Measurements from ENCODE around the gene GRIN2B.

DNA sequence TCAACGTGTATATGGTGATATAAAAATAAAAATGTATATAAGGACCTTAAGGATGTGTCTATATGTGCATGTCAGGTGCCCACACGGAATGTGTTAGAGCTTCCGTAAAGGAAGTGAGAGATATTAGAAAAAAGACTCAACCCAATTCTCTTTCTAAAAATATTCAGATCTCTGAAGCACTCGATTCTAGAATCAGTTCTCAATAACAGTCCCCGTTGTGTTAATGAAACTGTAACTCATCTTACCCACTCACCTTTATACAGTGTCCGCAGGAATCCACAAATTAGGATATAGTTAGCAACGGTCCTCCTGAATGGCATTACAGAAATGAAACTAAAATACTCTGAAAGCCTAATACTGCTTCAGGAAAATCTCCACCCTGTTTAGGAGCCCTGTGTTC lies 29.3 kb downstream of the GRIN2B start:
- TF ChIP-seq ZC3H13 (CRISPR knock-in tag; IDR thresholded peaks at IDR 0.05), result no peak
- TF ChIP-seq, protein P1, sequence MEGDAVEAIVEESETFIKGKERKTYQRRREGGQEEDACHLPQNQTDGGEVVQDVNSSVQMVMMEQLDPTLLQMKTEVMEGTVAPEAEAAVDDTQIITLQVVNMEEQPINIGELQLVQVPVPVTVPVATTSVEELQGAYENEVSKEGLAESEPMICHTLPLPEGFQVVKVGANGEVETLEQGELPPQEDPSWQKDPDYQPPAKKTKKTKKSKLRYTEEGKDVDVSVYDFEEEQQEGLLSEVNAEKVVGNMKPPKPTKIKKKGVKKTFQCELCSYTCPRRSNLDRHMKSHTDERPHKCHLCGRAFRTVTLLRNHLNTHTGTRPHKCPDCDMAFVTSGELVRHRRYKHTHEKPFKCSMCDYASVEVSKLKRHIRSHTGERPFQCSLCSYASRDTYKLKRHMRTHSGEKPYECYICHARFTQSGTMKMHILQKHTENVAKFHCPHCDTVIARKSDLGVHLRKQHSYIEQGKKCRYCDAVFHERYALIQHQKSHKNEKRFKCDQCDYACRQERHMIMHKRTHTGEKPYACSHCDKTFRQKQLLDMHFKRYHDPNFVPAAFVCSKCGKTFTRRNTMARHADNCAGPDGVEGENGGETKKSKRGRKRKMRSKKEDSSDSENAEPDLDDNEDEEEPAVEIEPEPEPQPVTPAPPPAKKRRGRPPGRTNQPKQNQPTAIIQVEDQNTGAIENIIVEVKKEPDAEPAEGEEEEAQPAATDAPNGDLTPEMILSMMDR (CRISPR knock-in tag; IDR thresholded peaks at IDR 0.05), result no peak
- TF ChIP-seq MAFG (CRISPR knock-in tag; IDR thresholded peaks at IDR 0.05), result no peak
- no peak for TF ChIP-seq ARNT (IDR thresholded peaks at IDR 0.05)
- TF ChIP-seq MAFF (IDR thresholded peaks at IDR 0.05; ENCODE audit: low read depth, low read length), result no peak
- no peak for TF ChIP-seq U2AF1 (optimal IDR thresholded peaks at IDR 0.05; ENCODE audit: low read depth, low read length)
- TF ChIP-seq SMAD3 (CRISPR knock-in tag; IDR thresholded peaks at IDR 0.05), result no peak
- no peak for TF ChIP-seq SRF (IDR thresholded peaks at IDR 0.05; ENCODE audit: low read depth, low read length)
- TF ChIP-seq BHLHE40 (IDR thresholded peaks at IDR 0.05; ENCODE audit: low read length), result no peak

Data from HepG2 (cell line).